Posterior cingulate gyrus (tissue), 11 donors: Measurements from ENCODE around the gene FBXO10.
A peak's percentile ranks its signal among the peaks of the same experiment; 100 is the strongest.

ENCODE experiments used
- DNase-seq, 10 donors: peaks; one replicate each; pipeline versions ENCODE4 v3.0.0 to v3.0.0-alpha.2; 2020 to 2021; ENCODE audit warnings: mixed read lengths in 3 of 10
- intact Hi-C: fragments of 100-400 bp; cut with DNase I; formaldehyde crosslinking; loops from one replicate; pipeline ENCODE4 v1.15.1; 2023

The FBXO10 gene

GRCh38 chr9:37593883-37594448 is 17.8 kb upstream of the FBXO10 start:
- intact Hi-C loops, result loop anchor here (2.0 to 10.0 kb wide), 2 partner anchors 19 to 191 kb away; partner anchors contain the start of gene EXOSC3

GRCh38 chr9:37592108-37592951 is 16.1 kb upstream of the FBXO10 start, which contains the start of gene TOMM5:
Gene TOMM5, minus strand, starts transcription at chr9:37592597. Its CDS starts 65 bp downstream, at chr9:37592532.
- DNase-seq, result peak; percentile 91 to 99 (median 94)
- intact Hi-C loops, result loop anchor here (2.0 to 10.0 kb wide), 2 partner anchors 18 to 192 kb away; partner anchors contain the start of gene EXOSC3

More at GRCh38 chr9:37593883-37594448, 17.8 kb upstream of the FBXO10 start:
- DNase-seq, result no peak

- DNase-seq, result no peak
- intact Hi-C loops, result loop anchor here (10.0 kb wide), 1 partner anchor 777 kb away; no protein-coding TSS in a partner anchor
Measured at GRCh38 chr9:37587521-37587920, 11.3 kb upstream of the FBXO10 start.

- DNase-seq, result no peak
- intact Hi-C loops, result loop anchor here (5.0 to 10.0 kb wide), 2 partner anchors 164 to 781 kb away; no protein-coding TSS in a partner anchor
Measured at GRCh38 chr9:37583522-37584121, 7.4 kb upstream of the FBXO10 start.

- DNase-seq, result no peak
- intact Hi-C loops, result loop anchor here (5.0 to 10.0 kb wide), 2 partner anchors 165 to 782 kb away; no protein-coding TSS in a partner anchor
Measured at GRCh38 chr9:37582548-37583157, 6.5 kb upstream of the FBXO10 start.

- no peak for DNase-seq
- intact Hi-C loops, result loop anchor here (2.0 to 10.0 kb wide), 2 partner anchors 17 to 91 kb away; partner anchors contain the start of genes POLR1E and TOMM5
Measured at GRCh38 chr9:37575511-37575914, 667 bp downstream of the FBXO10 start.

GRCh38 chr9:37575001-37575400 is 1.2 kb downstream of the FBXO10 start:
- no peak for DNase-seq
- intact Hi-C loops, result loop anchor here (2.0 to 10.0 kb wide), 2 partner anchors 18 to 90 kb away; partner anchors contain the start of genes POLR1E and TOMM5

GRCh38 chr9:37574241-37574721 is 1.9 kb downstream of the FBXO10 start:
- intact Hi-C loops, result loop anchor here (2.0 to 10.0 kb wide), 2 partner anchors 19 to 89 kb away; partner anchors contain the start of genes POLR1E and TOMM5
- DNase-seq, result no peak

GRCh38 chr9:37571282-37571681 is 4.9 kb downstream of the FBXO10 start:
- DNase-seq, result no peak
- intact Hi-C loops, result loop anchor here (10.0 kb wide), 1 partner anchor 86 kb away; the partner anchor contains the start of gene POLR1E

- intact Hi-C loops, result no loop called here
- no peak for DNase-seq
Measured at GRCh38 chr9:37566716-37567115, 9.5 kb downstream of the FBXO10 start.

GRCh38 chr9:37565661-37566618 is 10.2 kb downstream of the FBXO10 start:
- intact Hi-C loops, result no loop called here
- DNase-seq, result no peak

GRCh38 chr9:37564916-37565315 is 11.3 kb downstream of the FBXO10 start:
- DNase-seq, result no peak
- intact Hi-C loops, result no loop called here

GRCh38 chr9:37563806-37564513 is 12.2 kb downstream of the FBXO10 start:
- intact Hi-C loops, result no loop called here
- no peak for DNase-seq

GRCh38 chr9:37562826-37563225 is 13.4 kb downstream of the FBXO10 start:
- intact Hi-C loops, result no loop called here
- DNase-seq, result no peak

- intact Hi-C loops, result no loop called here
- no peak for DNase-seq
Measured at GRCh38 chr9:37561682-37562081, 14.5 kb downstream of the FBXO10 start.

GRCh38 chr9:37559855-37560592 is 16.2 kb downstream of the FBXO10 start:
- intact Hi-C loops, result no loop called here
- no peak for DNase-seq

- intact Hi-C loops, result no loop called here
Measured at GRCh38 chr9:37559125-37559524, 17.1 kb downstream of the FBXO10 start.

GRCh38 chr9:37555786-37556185 is 20.4 kb downstream of the FBXO10 start:
- DNase-seq, result no peak
- intact Hi-C loops, result no loop called here

More at GRCh38 chr9:37559125-37559524, 17.1 kb downstream of the FBXO10 start:
- no peak for DNase-seq
